HG02759 (cell line): ENCODE data around the gene SLFN13.
"Not testable (repeated sequence)": the region's sequence is repeated elsewhere in the genome, so short reads cannot be mapped to it uniquely, and the experiment has no call there.

Experiments used
- ATAC-seq: cut with Tn5 transposase; IDR thresholded peaks from one replicate; pipeline ENCODE4 v1.9.1; 2021; ENCODE audit warnings: mild to moderate bottlenecking, moderate library complexity; ENCODE audit not compliant: unreplicated experiment

SLFN13 gene

GRCh38 chr17:35448214-35448898 is at the start of gene SLFN13:
Gene SLFN13, minus strand, starts transcription at chr17:35448766. Its CDS starts 3,086 bp downstream, at chr17:35445680.
- ATAC-seq = peak; percentile 72

GRCh38 chr17:35496451-35497290 is 48.1 kb upstream of the SLFN13 start:
- ATAC-seq = no peak

GRCh38 chr17:35493040-35493439 is 44.5 kb upstream of the SLFN13 start:
- no peak for ATAC-seq

GRCh38 chr17:35491417-35491816 is 42.9 kb upstream of the SLFN13 start:
- ATAC-seq = no peak

- no peak for ATAC-seq
Measured at GRCh38 chr17:35489944-35490343, 41.4 kb upstream of the SLFN13 start.

GRCh38 chr17:35488991-35489390 is 40.4 kb upstream of the SLFN13 start:
- no peak for ATAC-seq

GRCh38 chr17:35486920-35487732 is 38.6 kb upstream of the SLFN13 start:
- ATAC-seq = peak; percentile 67

- no peak for ATAC-seq
Measured at GRCh38 chr17:35479271-35479670, 30.7 kb upstream of the SLFN13 start.

GRCh38 chr17:35477248-35477647 is 28.7 kb upstream of the SLFN13 start:
- no peak for ATAC-seq

GRCh38 chr17:35476283-35476820 is 27.8 kb upstream of the SLFN13 start:
- ATAC-seq = no peak

GRCh38 chr17:35468475-35468874 is 19.9 kb upstream of the SLFN13 start:
- no peak for ATAC-seq

- no peak for ATAC-seq
Measured at GRCh38 chr17:35467824-35468223, 19.3 kb upstream of the SLFN13 start.

- peak; percentile 92 for ATAC-seq
Measured at GRCh38 chr17:35460354-35460851, 11.8 kb upstream of the SLFN13 start.

GRCh38 chr17:35454035-35454434 is 5.5 kb upstream of the SLFN13 start:
- not testable (repeated sequence) for ATAC-seq

GRCh38 chr17:35453171-35453570 is 4.6 kb upstream of the SLFN13 start:
- no peak for ATAC-seq

- no peak for ATAC-seq
Measured at GRCh38 chr17:35449371-35449931, 885 bp upstream of the SLFN13 start.

- ATAC-seq = no peak
Measured at GRCh38 chr17:35448899-35449227, 297 bp upstream of the SLFN13 start.

- no peak for ATAC-seq
Measured at GRCh38 chr17:35447499-35447898, 1.1 kb downstream of the SLFN13 start.

- no peak for ATAC-seq
Measured at GRCh38 chr17:35438433-35438832, 10.1 kb downstream of the SLFN13 start.

- ATAC-seq = peak; percentile 48
Measured at GRCh38 chr17:35433075-35433894, 15.3 kb downstream of the SLFN13 start.
